Endothelial cell of umbilical vein (primary cell): ENCODE results near the gene RDH14. TPM values are rescaled to one million over a fixed set of nuclear protein-coding genes. Genes with fewer than 3 reads are reported as not detected.

Experiments
- BruUV-seq: library from RNA; stranded (reverse); fragments of 400-500 nt; replicated peaks from 2 replicates; lab custom pipeline; 2021; lab: Mats Ljungman, UMichigan
- CTCF ChIA-PET: fragments of 300-600, 350-600 bp; sonication (Branson Sonifier 250); formaldehyde crosslinking; loops from one replicate; lab custom pipeline; 2021; ENCODE audit warnings: antibody characterized with exemption, inconsistent platforms; lab: Charles Lee
- POLR2A ChIA-PET: fragments of 300-600, 350-600 bp; sonication (Branson Sonifier 250); formaldehyde crosslinking; loops from one replicate; lab custom pipeline; 2021; ENCODE audit warnings: antibody characterized with exemption, inconsistent platforms; lab: Charles Lee
- DNase-seq: peaks from one replicate; pipeline ENCODE4 v3.0.0-alpha.2; 2011; ENCODE audit warnings: low read depth, low spot score
- FAIRE-seq: peaks from 2 replicates; lab custom pipeline; 2011; peaks lifted over from hg19 to GRCh38; lab: Jason Lieb, UNC
- H2AFZ ChIP-seq: 2 replicates; pipeline ENCODE4 v1.6.0; 2012; ENCODE audit warnings: low read depth, low read length, control low read depth, inconsistent platforms
- H3K27ac ChIP-seq: 2 replicates; pipeline ENCODE4 v1.5.1; 2011; ENCODE audit warnings: low read depth, mild to moderate bottlenecking, control low read depth, low read length, moderate library complexity; ENCODE audit not compliant: insufficient read depth
- H3K27me3 ChIP-seq, 2 experiments: 2 replicates each; pipeline versions ENCODE4 v1.6.0 to v1.6.1; 2011; ENCODE audit warnings: low read length in 2 of 2, mixed read lengths in 1 of 2; ENCODE audit not compliant: control insufficient read depth in 2 of 2, insufficient read depth in 2 of 2
- H3K36me3 ChIP-seq, 2 experiments: 2 replicates in 1 of 2; 3 replicates in 1 of 2; pipeline ENCODE4 v1.5.1; 2011; ENCODE audit warnings: low read length in 2 of 2, mild to moderate bottlenecking in 1 of 2, moderate library complexity in 1 of 2; ENCODE audit not compliant: control insufficient read depth in 2 of 2, insufficient read depth in 2 of 2; ENCODE audit errors: extremely low read depth in 1 of 2
- H3K4me1 ChIP-seq: 3 replicates; pipeline ENCODE4 v1.5.1; 2011; ENCODE audit warnings: mild to moderate bottlenecking, low read length; ENCODE audit not compliant: control insufficient read depth, insufficient read depth; ENCODE audit errors: extremely low read depth
- H3K4me2 ChIP-seq: 2 replicates; pipeline ENCODE4 v1.6.1; 2011; ENCODE audit warnings: low read length, control low read depth, mixed read lengths; ENCODE audit not compliant: insufficient read depth
- H3K4me3 ChIP-seq, 3 experiments: fragments of 200-600 bp in 1 of 3; sonication (generic), shearing (Covaris generic) in 1 of 3; replicated peaks in 1 of 3; 2 replicates each; pipeline ENCODE4 v1.5.1; 2011 to 2016; ENCODE audit warnings: control low read depth in 3 of 3, low read length in 3 of 3, mild to moderate bottlenecking in 2 of 3, inconsistent platforms in 1 of 3, low read depth in 1 of 3, moderate library complexity in 1 of 3; ENCODE audit not compliant: insufficient read depth in 1 of 3
- H3K79me2 ChIP-seq: 2 replicates; pipeline ENCODE4 v1.6.0; 2012; ENCODE audit warnings: low read length, inconsistent platforms; ENCODE audit not compliant: control insufficient read depth, insufficient read depth
- H3K9ac ChIP-seq: replicated peaks from 2 replicates; pipeline ENCODE3; 2011; ENCODE audit warnings: low read length, control low read depth; ENCODE audit not compliant: insufficient read depth; ENCODE audit errors: extremely low read depth
- H3K9me1 ChIP-seq: replicated peaks from 3 replicates; pipeline ENCODE4 v1.6.0; 2011; ENCODE audit warnings: mild to moderate bottlenecking, low read length; ENCODE audit not compliant: control insufficient read depth, insufficient read depth; ENCODE audit errors: extremely low read depth
- H3K9me3 ChIP-seq: replicated peaks from 2 replicates; pipeline ENCODE4 v1.5.1; 2012; ENCODE audit warnings: low read length, inconsistent platforms; ENCODE audit not compliant: control insufficient read depth, insufficient read depth
- H4K20me1 ChIP-seq: replicated peaks from 2 replicates; pipeline ENCODE3; 2011; ENCODE audit warnings: mild to moderate bottlenecking, low read length; ENCODE audit not compliant: control insufficient read depth, insufficient read depth; ENCODE audit errors: extremely low read depth
- EZH2 ChIP-seq: IDR thresholded peaks from 2 replicates; pipeline ENCODE4 v1.6.1; 2012; ENCODE audit warnings: borderline replicate concordance, low read depth, mild to moderate bottlenecking, moderate library complexity, low read length, inconsistent platforms; ENCODE audit not compliant: severe bottlenecking
- FOS ChIP-seq: IDR thresholded peaks from 2 replicates; pipeline ENCODE4 v1.6.1; 2011; ENCODE audit warnings: mild to moderate bottlenecking, low read length, moderate library complexity, borderline replicate concordance; ENCODE audit not compliant: insufficient read depth
- GATA2 ChIP-seq: IDR thresholded peaks from 2 replicates; pipeline ENCODE4 v1.7.0; 2011; ENCODE audit warnings: low read depth, mild to moderate bottlenecking, moderate library complexity, mixed read lengths, low read length; ENCODE audit not compliant: insufficient read length, insufficient read depth
- JUN ChIP-seq: IDR thresholded peaks from 2 replicates; pipeline ENCODE4 v1.6.1; 2011; ENCODE audit warnings: borderline replicate concordance, low read depth; ENCODE audit not compliant: insufficient read length, insufficient read depth
- MYC ChIP-seq: IDR thresholded peaks from one replicate; pipeline ENCODE4 v1.6.1; 2011; ENCODE audit warnings: mild to moderate bottlenecking, low read depth, low read length
- POLR2A ChIP-seq: IDR thresholded peaks from 2 replicates; pipeline ENCODE4 v1.6.1; 2012; ENCODE audit warnings: low read depth, mild to moderate bottlenecking, control low read depth, low read length
- POLR2AphosphoS5 ChIP-seq: IDR thresholded peaks from 2 replicates; pipeline ENCODE4 v1.6.1; 2012; ENCODE audit warnings: low read depth, mild to moderate bottlenecking, control low read depth, low read length, moderate library complexity; ENCODE audit not compliant: insufficient read depth
- dilution Hi-C: fragments of 300-500 bp; cut with MboI; formaldehyde crosslinking; loops from one replicate; pipeline ENCODE4 v1.15.0; 2019; ENCODE audit warnings: low sequenced_read_pairs; ENCODE audit not compliant: extremely low pct_ligation_motif_present
- intact Hi-C: fragments of 100-400 bp; cut with micrococcal nuclease; formaldehyde crosslinking; loops from one replicate; pipeline ENCODE4 v1.10.0; 2022
- polyA plus RNA-seq, 4 experiments: library from polyadenylated mRNA; depleted of rRNA in 3 of 4; stranded (reverse) in 3 of 4; unstranded in 1 of 4; fragments of >200 nt; gene quantifications; 2 replicates each; pipeline versions ENCODE4 v1.2.1 to v1.2.3, GENCODE V29; 2011 to 2012; ENCODE audit warnings: missing spikeins in 1 of 4
- total RNA-seq: library from RNA; stranded (reverse); gene quantifications from 2 replicates; pipeline ENCODE4 v1.2.3, GENCODE V29; 2021
- TF ChIP-seq, protein P1 (sequence below), 2 donors: IDR thresholded peaks; 1 replicate in 1 of 2; 2 replicates in 1 of 2; pipeline ENCODE4 v1.5.1; 2011; ENCODE audit warnings: low read length in 2 of 2, mild to moderate bottlenecking in 2 of 2, moderate library complexity in 2 of 2, control low read depth in 1 of 2, inconsistent platforms in 1 of 2, low read depth in 1 of 2; ENCODE audit not compliant: insufficient read depth in 1 of 2; ENCODE audit errors: extremely low read depth in 1 of 2
- TF ChIP-seq, protein P2 (sequence below): IDR thresholded peaks from 2 replicates; pipeline ENCODE4 v1.6.1; 2011; ENCODE audit not compliant: insufficient read depth, insufficient read length

RDH14 gene
- total and polyA plus RNA-seq, 2 donors (not counting 3 experiments of a cell fraction or from before 2014, with no cell fraction given): 8.8 to 12.4 TPM

DNA sequence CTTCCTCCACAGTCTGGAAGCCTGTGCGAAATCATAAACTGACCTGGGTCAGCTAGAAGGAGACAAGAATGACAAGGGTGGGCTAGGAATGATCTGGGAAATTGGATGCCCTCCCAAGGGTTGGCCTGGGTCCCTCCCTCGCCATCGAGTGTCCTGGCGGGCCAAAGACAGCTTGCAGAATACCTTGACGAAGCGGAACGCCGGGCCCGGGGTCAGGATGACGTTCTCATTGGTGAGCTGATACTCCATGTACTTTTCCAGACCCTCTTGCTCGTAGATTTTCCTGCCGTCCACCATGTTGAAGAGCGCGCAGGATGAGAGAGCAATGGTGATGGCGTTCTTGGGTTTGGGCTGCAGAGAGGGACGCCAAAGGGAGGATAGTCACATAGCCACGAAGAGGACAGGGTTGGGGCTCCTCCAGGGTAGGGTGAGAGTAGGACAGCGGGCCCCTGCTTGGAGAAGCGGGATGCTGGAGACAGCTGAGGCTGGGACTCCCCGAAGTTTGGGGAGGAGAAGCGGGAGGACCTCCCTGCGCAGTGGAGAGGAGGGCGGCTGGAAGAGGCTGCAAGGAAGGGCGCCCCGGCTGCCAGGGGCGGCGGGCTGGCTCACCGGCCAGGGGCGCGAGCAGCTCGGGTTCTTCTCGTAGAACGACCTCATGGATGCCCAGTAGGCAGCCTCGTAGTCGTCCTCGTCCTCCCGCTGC is 23.6 kb upstream of the RDH14 start:
- dilution Hi-C loops: no loop called here
- CTCF ChIA-PET: interaction anchor here (0.8 kb wide), 1 partner anchor 21 kb away, joined by 3 read pairs; no protein-coding TSS in a partner anchor
- no peaks in the 10 kb centered on the region for H4K20me1 ChIP-seq
- no peak overlapping the region for H3K4me3 ChIP-seq
- H2AFZ ChIP-seq: no peak overlapping the region
- no peaks in the 10 kb centered on the region for H3K4me1 ChIP-seq
- no peak overlapping the region for H3K9ac ChIP-seq
- no peak overlapping the region for H3K27ac ChIP-seq
- no peaks in the 10 kb centered on the region for H3K9me1 ChIP-seq
- no peaks in the 10 kb centered on the region for H3K36me3 ChIP-seq
- TF ChIP-seq POLR2A (no peak), POLR2AphosphoS5 (no peak), EZH2 (no peak), FOS (no peak), MYC (no peak), GATA2 (no peak), JUN (no peak)
- TF ChIP-seq, protein P1, sequence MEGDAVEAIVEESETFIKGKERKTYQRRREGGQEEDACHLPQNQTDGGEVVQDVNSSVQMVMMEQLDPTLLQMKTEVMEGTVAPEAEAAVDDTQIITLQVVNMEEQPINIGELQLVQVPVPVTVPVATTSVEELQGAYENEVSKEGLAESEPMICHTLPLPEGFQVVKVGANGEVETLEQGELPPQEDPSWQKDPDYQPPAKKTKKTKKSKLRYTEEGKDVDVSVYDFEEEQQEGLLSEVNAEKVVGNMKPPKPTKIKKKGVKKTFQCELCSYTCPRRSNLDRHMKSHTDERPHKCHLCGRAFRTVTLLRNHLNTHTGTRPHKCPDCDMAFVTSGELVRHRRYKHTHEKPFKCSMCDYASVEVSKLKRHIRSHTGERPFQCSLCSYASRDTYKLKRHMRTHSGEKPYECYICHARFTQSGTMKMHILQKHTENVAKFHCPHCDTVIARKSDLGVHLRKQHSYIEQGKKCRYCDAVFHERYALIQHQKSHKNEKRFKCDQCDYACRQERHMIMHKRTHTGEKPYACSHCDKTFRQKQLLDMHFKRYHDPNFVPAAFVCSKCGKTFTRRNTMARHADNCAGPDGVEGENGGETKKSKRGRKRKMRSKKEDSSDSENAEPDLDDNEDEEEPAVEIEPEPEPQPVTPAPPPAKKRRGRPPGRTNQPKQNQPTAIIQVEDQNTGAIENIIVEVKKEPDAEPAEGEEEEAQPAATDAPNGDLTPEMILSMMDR (IDR thresholded peaks at IDR 0.05; ENCODE audit: extremely low read depth in 1 of 2, insufficient read depth in 1 of 2, low read depth in 1 of 2, low read length in 2 of 2): no peak
- TF ChIP-seq, protein P2, sequence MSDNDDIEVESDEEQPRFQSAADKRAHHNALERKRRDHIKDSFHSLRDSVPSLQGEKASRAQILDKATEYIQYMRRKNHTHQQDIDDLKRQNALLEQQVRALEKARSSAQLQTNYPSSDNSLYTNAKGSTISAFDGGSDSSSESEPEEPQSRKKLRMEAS: no peak
- H3K4me2 ChIP-seq: no peak overlapping the region
- POLR2A ChIA-PET: no interaction called here
- no peak for DNase-seq
- intact Hi-C loops: no loop called here
- FAIRE-seq: no peak
- no peaks in the 10 kb centered on the region for H3K9me3 ChIP-seq
- H3K27me3 ChIP-seq: no peaks in the 10 kb centered on the region
- no peaks in the 10 kb centered on the region for H3K79me2 ChIP-seq
- BruUV-seq: no TSS peak
